DND-41 (cell line): ENCODE results near the gene MICAL2.

Source experiments
- ATAC-seq: fragments of 200-7000 bp; cut with Tn5 transposase; 3 replicates; pipeline ENCODE4 v1.9.1; 2021; ENCODE audit warnings: low read depth; ENCODE audit not compliant: insufficient read depth
- DNase-seq: peaks from one replicate; pipeline ENCODE4 v3.0.0-alpha.2; 2020
- H2AFZ ChIP-seq: 2 replicates; pipeline ENCODE4 v1.6.0; 2012; ENCODE audit warnings: low read depth, low read length
- H3K27ac ChIP-seq: 2 replicates; pipeline ENCODE4 v1.5.1; 2012; ENCODE audit warnings: low read length, inconsistent platforms
- H3K27me3 ChIP-seq: fragments of 200-600 bp; sonication (generic); 2 replicates; pipeline ENCODE4 v1.6.0; 2012; ENCODE audit warnings: low read length, mild to moderate bottlenecking, inconsistent platforms; ENCODE audit not compliant: insufficient read depth, poor library complexity
- H3K36me3 ChIP-seq: 2 replicates; pipeline ENCODE4 v1.5.1; 2012; ENCODE audit warnings: low read length, inconsistent platforms; ENCODE audit not compliant: insufficient read depth
- H3K4me1 ChIP-seq: 2 replicates; pipeline ENCODE4 v1.5.1; 2012; ENCODE audit warnings: mild to moderate bottlenecking, low read length; ENCODE audit not compliant: insufficient read depth
- H3K4me2 ChIP-seq: 2 replicates; pipeline ENCODE4 v1.6.0; 2012; ENCODE audit warnings: mild to moderate bottlenecking, moderate library complexity, low read length, inconsistent platforms; ENCODE audit not compliant: insufficient read depth
- H3K4me3 ChIP-seq, 2 experiments: fragments of 200-600 bp in 1 of 2; shearing (Covaris generic) in 1 of 2; 2 replicates each; pipeline ENCODE4 v1.5.1; 2012 to 2016; ENCODE audit warnings: inconsistent platforms in 2 of 2, low read length in 2 of 2, mild to moderate bottlenecking in 2 of 2, low read depth in 1 of 2, moderate library complexity in 1 of 2
- H3K79me2 ChIP-seq: 2 replicates; pipeline ENCODE4 v1.6.0; 2012; ENCODE audit warnings: low read length, inconsistent platforms; ENCODE audit not compliant: insufficient read depth
- H3K9ac ChIP-seq: 2 replicates; pipeline ENCODE4 v1.6.0; 2012; ENCODE audit warnings: low read depth, mild to moderate bottlenecking, inconsistent platforms, low read length, moderate library complexity
- H3K9me3 ChIP-seq: 2 replicates; pipeline ENCODE4 v1.5.1; 2012; ENCODE audit warnings: low read length, moderate library complexity, mild to moderate bottlenecking, inconsistent platforms; ENCODE audit not compliant: insufficient read depth, severe bottlenecking
- H4K20me1 ChIP-seq: 2 replicates; pipeline ENCODE4 v1.6.0; 2012; ENCODE audit warnings: low read length; ENCODE audit not compliant: insufficient read depth
- CTCF ChIP-seq: IDR thresholded peaks from 2 replicates; pipeline ENCODE4 v1.5.1; 2012; ENCODE audit warnings: borderline replicate concordance, low read length, moderate library complexity, mild to moderate bottlenecking; ENCODE audit not compliant: poor library complexity, severe bottlenecking; ENCODE audit errors: extremely low read depth
- EZH2 ChIP-seq: IDR thresholded peaks from 3 replicates; pipeline ENCODE4 v1.6.1; 2012; ENCODE audit warnings: borderline replicate concordance, low read depth, mild to moderate bottlenecking, moderate library complexity, low read length, inconsistent platforms; ENCODE audit not compliant: severe bottlenecking

Gene MICAL2

GRCh38 chr11:12285106-12285505 is 174.7 kb downstream of the MICAL2 start:
- Histone ChIP-seq H3K79me2 (no peaks in the 10 kb centered on the region), H2AFZ (no peak overlapping the region), H3K27me3 (no peaks in the 10 kb centered on the region), H3K36me3 (no peaks in the 10 kb centered on the region), H3K9ac (no peak overlapping the region), H3K9me3 (no peaks in the 10 kb centered on the region), H3K4me2 (no peak overlapping the region), H4K20me1 (no peaks in the 10 kb centered on the region), H3K27ac (no peak overlapping the region), H3K4me1 (peaks cover 8% of the 10 kb centered on the region), H3K4me3 (no peak overlapping the region)
- DNase-seq (no peak), ATAC-seq (no peak)
- TF ChIP-seq EZH2 = no peak
- no peak for TF ChIP-seq CTCF

GRCh38 chr11:12285811-12286222 is 175.4 kb downstream of the MICAL2 start:
- no peaks in the 10 kb centered on the region for H3K27me3 ChIP-seq
- no peak overlapping the region for H3K4me2 ChIP-seq
- peaks cover 15% of the 10 kb centered on the region for H3K4me1 ChIP-seq
- no peak overlapping the region for H3K4me3 ChIP-seq
- H3K27ac ChIP-seq = no peak overlapping the region
- no peaks in the 10 kb centered on the region for H4K20me1 ChIP-seq
- no peaks in the 10 kb centered on the region for H3K79me2 ChIP-seq
- no peak for DNase-seq
- ATAC-seq = no peak
- no peaks in the 10 kb centered on the region for H3K36me3 ChIP-seq
- TF ChIP-seq CTCF (no peak), EZH2 (no peak)
- H2AFZ ChIP-seq = no peak overlapping the region
- H3K9me3 ChIP-seq = no peaks in the 10 kb centered on the region
- H3K9ac ChIP-seq = no peak overlapping the region

GRCh38 chr11:12286606-12287005 is 176.2 kb downstream of the MICAL2 start:
- H3K4me1 ChIP-seq = peaks cover 14% of the 10 kb centered on the region
- no peaks in the 10 kb centered on the region for H3K27me3 ChIP-seq
- DNase-seq (no peak), ATAC-seq (no peak)
- no peak for TF ChIP-seq CTCF
- TF ChIP-seq EZH2 = no peak
- no peaks in the 10 kb centered on the region for H3K9me3 ChIP-seq
- no peak overlapping the region for H2AFZ ChIP-seq
- no peak overlapping the region for H3K27ac ChIP-seq
- no peak overlapping the region for H3K4me2 ChIP-seq
- no peaks in the 10 kb centered on the region for H4K20me1 ChIP-seq
- no peaks in the 10 kb centered on the region for H3K79me2 ChIP-seq
- no peak overlapping the region for H3K9ac ChIP-seq
- no peak overlapping the region for H3K4me3 ChIP-seq
- no peaks in the 10 kb centered on the region for H3K36me3 ChIP-seq

- ATAC-seq = no peak
- TF ChIP-seq EZH2 (no peak), CTCF (no peak)
These were observed 176.6 kb downstream of the MICAL2 start for GRCh38 chr11:12287009-12287373.

More at GRCh38 chr11:12287009-12287373, 176.6 kb downstream of the MICAL2 start:
- DNase-seq = no peak
- Histone ChIP-seq H3K4me1 (peaks cover 14% of the 10 kb centered on the region), H3K36me3 (no peaks in the 10 kb centered on the region), H3K9ac (no peak overlapping the region), H3K79me2 (no peaks in the 10 kb centered on the region), H3K9me3 (no peaks in the 10 kb centered on the region), H4K20me1 (no peaks in the 10 kb centered on the region), H3K27ac (no peak overlapping the region), H3K4me3 (no peak overlapping the region), H3K27me3 (no peaks in the 10 kb centered on the region), H3K4me2 (no peak overlapping the region), H2AFZ (no peak overlapping the region)
